Nucleus accumbens (tissue), 56 donors: ENCODE results near the gene HLCS.

Experiments used
- DNase-seq, 56 donors: peaks; one replicate each; lab custom pipeline; 2025; lab: John Stamatoyannopoulos, UW

The HLCS gene

DNA sequence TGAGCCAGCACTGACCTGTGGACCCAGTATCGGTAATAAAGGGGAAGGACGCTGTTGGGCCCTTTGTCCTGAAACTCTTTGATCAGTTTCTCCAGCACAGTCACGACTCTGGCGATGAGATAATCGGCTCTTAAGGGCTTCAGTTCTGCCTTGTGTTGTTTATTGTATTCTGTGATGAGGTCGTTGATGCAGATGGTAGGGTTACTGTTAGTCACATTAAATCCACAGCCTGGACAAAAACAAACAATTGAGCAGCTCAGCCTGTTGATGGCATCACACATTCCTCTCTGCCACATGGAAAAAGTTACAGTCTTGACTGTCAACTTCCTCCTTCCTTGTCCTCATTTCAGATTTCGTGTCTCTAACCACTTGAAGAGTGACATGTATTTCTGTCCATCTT, 209.9 kb downstream of the HLCS start:
- DNase-seq: peak in 21 of 56 donors; percentile 7 to 49 (median 18)

DNA sequence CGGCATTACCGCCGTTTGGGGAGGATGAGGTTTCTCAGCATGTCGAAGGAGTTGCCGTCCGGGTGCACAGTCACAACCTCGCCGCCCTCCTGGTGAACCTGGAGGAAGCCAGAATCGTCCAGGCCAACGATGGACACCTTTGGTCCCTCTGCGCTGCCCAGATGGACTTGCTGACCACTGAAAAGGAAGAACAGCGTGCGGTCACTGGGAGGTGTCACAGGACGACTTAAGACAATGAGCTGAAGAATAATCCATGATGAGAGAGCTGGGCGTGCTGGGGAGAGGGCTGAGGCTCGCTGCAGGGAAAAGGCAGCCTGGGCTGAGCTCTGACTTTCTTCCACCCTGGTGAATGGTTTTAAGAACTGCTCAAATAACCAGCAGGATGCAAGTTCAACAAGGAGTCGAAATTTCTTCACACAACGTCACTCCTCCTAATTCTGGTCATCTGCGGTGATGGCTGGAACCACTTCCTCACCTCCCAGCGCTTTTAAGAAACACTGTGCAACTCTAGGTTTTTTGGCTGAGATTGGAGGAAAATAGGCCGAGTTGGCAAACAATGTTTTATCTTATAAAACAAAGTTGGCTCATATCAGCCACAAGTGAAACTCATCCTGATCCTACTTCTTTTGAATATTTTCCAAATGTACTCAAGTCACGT, 212.1 kb downstream of the HLCS start:
- no peak for DNase-seq

DNA sequence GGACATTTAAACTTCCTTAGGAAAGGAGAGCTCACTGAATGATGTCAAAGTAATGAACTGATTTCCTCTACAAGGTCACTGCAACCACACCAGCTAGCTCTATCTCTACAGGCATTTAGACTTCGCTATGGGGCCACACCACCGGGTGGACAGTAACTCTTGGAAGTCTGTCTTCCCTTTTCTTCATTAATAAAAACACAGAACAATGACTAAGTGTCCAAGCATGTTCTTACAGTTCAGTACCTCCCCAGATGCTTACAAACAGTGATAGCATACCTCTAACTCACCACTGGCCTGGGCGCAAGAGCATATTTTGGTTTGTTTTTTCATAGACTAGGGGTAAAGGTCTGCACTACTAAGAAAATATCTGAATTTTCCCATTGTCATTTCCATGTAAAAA, 212.9 kb downstream of the HLCS start:
- DNase-seq: no peak

DNA sequence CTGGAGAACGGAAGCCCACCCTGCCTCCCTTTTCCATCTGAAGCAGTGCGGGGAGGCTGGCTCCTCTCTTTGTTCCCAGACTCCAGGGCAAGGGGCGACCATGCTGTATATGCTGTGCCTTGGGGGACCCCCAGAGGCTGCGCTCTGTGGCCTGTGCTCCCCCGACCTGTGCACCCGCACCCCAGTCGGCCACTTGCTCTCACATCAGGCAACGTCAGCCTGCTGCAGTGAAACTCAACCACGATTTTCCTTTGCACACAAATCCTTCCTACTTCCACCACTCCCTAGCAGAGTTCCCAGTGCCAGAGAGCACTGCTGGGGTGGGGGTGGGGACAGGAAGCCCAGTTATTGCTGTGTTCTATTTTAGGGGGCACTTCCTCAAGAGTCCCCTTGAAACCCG, 215.1 kb downstream of the HLCS start:
- no peak for DNase-seq

DNA sequence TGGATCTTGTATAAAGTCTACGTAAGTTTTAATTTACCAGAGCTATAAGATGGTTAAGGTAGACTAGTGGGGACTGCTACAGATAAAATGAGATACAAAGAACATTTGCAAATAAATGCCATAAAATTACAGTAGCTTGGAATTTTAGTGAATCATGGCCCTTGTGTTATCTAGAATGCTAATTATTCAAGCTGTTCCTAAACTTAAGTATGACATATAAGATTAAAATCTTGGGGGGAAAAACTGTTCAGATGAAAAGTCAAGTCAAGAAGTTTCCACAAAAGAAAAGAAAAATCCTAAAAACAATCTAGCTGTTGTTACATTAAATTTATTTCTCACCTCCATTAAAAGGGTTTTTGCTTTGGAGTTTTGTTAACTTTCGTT, 215.9 kb downstream of the HLCS start:
- DNase-seq: no peak

DNA sequence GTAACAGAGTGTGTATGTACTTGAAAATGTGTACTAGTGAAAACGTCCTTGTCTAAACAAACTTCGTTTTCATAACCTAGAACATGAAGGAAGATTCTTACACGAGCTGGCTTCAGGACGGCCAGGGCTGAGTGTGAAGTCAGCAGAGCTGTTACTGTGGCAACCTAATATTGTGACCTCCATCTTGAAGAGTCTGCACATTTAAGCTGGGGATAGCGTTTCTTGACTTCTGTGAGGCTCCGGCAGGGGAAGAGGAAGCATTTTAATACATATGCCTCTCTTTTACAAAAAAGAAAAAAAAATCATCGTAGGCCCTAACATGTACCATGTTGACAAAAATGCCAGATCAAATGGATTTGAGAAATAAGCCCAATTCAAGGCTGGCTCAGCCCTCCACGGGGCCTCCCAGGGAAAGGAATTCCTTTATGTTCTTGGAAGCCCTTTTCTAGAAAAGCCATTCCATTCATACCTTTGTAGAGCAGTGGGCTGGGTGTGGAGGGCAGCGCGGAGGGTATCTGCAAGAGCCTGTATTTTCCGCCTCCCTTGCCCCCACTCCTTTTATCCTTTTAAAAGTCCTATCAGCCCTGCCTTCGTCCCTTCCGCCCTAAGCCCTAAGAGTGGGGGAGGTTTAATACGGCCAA, 216.4 kb downstream of the HLCS start:
- no peak for DNase-seq

DNA sequence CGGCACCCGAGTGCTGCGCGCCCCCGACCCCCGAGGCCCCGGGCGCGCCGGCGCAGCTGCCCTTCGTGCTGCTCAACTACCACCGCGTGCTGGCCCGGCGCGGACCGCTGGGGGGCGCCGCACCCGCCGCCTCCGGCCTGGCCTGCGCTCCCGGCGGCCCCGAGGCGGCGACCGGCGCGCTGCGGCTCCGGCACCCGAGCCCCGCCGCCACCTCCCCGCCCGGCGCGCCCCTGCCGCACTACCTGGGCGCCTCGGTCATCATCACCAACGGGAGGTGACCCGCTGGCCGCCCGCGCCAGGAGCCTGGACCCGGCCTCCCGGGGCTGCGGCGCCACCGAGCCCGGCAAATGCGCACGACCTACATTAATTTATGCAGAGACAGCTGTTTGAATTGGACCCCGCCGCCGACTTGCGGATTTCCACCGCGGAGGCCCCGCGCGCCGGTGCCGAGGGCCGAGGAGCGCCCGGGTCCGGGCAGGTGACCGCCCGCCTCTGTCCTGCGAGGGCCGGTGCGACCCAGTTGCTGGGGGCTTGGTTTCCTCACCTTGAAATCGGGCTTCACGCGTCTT, 218.6 kb downstream of the HLCS start:
- peak in 43 of 56 donors; percentile 14 to 77 (median 39) for DNase-seq

DNA sequence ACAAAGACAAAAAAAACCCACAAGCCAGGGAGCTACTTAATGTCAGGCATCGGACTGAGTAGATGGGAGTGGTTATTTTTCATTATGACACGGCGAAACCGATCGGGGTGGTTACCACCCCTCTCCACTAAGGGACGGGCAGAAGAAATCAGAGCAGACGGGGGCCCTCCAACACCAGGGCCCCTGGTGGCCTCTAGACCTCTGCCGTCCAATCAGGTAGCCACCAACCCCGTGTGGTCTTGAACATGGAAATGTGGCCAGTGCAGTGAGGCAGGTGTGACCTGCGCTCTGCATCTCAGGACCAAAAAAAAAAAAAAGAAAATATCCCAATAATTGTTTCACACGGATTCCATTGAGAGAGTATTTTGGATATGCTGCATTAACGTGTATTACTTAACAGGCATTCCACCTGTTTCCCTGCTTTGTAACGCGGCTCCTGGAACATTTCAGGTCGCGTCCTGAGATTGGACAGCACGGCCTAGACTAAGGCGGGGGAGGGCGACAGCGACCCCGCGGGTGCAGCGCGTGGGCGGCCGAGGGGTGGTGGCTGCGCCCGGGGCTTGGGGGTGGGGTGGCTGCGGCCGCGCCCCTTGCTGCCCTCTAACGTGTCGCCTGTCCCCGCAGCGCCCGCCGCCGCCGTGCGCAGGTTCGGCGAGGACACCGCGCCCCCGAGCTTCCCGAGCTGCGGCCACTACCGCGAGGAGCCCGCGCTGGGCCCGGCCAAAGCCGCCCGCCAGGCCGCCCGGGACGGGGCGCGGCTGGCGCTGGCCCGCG, 219.2 kb downstream of the HLCS start:
- DNase-seq: peak in 6 of 56 donors; percentile 31 to 64 (median 42)

DNA sequence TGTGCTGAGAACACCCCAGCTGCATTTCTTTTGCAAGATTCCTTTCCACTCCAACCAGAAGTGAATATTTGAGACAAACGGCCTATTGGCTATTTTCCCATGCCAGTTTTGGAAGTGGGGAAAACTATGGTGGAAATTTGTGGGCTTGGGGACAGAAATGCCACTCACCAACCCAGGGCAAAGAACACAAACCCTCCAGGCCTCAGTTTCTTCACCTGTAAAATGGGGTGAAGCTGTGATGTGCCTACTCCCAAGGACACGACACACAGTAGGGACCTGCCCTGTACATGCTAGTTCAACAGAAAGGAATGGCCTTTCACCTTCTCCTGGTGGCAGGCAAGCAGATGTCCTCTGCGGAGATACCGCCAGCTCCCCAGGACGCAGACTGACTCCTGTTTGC, 221.0 kb downstream of the HLCS start:
- no peak for DNase-seq

DNA sequence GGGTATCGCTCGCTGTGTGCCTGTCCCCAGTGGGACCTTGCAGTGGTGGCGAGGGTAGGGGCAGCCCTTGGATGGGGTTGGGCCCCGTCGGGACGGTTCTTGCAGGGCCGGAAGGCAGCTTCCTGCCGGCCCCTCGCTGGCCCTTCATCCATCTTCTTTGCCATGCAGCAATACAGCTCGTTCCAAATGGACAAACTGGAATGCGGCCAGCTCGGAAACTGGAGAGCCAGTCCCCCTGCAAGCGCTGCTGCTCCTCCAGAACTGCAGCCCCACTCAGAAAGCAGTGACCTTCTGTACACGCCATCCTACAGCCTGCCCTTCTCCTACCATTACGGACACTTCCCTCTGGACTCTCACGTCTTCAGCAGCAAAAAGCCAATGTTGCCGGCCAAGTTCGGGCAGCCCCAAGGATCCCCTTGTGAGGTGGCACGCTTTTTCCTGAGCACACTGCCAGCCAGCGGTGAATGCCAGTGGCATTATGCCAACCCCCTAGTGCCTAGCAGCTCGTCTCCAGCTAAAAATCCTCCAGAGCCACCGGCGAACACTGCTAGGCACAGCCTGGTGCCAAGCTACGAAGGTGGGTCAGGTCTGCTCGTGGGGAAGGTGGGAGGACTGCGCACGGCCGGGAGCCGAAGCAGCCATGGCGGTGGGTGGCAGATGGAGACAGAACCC, 221.8 kb downstream of the HLCS start:
- DNase-seq: peak in 12 of 56 donors; percentile 9 to 67 (median 32)

DNA sequence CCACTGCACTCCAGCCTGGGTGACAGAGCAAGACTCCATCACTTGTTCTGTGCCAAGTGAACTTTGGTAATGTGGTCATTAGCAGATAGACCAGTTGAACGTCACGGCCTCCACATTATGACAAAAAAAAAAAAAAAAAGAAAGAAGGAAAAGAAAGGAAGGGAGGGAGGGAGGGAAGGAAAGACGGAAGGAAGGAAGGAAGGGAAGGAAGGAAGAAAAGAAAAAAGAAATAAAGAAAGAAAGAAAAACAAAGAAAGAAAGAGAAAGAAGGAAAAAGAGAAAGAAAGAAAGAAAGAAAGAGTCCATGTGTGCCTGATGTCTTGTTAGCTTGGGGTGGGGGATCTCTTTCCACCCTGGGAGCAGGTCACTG, 222.3 kb downstream of the HLCS start:
- DNase-seq: no peak

DNA sequence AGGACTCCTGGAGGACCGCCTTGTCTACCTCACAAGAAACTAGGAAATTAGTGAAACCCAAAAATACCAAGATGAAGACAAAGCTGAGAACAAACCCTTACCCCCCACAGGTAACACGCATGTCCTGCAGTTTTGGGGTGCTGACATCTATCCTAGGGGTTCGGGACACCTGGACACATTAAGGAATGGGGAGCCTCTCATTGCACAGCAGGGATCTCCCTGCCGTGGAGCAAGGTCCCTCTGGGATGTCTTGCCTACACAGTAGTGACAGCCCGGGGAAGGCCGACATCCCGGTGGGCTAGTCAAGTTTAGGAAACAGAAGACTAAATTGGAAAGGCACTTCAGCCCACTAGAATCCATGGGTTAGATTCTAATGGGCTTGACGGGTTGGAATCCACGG, 223.0 kb downstream of the HLCS start:
- no peak for DNase-seq

DNA sequence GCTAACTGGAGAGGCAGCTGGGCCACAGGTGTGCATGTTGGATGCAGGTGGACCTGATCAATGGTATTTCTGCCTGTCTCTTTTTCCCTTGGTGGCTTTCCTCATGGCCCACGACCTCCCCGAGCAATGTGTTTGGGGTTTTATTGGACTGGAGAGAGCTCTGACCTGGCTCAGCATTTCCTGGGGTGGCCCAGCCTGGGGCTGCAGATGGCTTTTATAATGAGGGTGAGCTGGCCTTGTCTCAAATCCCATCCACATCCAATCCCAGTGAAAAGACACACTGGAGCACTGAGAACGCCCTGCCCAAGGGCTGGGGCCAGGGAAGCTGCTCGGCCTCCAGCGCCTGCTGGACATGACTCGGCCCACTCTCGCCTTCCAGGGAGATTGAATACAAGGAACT, 223.5 kb downstream of the HLCS start:
- no peak for DNase-seq

DNA sequence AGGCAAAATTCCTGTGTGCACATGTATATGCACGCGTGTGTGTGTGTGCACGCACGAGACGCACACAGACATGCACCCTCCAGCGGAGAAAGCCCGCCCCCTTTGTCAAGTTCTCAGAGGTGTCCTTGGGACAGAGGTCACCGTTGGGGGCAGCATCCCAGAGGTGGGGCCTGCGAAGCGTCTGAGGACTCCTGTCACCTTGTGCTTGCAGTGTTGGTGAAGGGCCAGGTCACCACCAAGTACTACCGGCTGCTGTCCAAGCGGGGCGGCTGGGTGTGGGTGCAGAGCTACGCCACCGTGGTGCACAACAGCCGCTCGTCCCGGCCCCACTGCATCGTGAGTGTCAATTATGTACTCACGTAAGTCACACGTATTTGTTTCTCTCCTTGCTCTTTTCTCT, 225.0 kb downstream of the HLCS start:
- DNase-seq: no peak

DNA sequence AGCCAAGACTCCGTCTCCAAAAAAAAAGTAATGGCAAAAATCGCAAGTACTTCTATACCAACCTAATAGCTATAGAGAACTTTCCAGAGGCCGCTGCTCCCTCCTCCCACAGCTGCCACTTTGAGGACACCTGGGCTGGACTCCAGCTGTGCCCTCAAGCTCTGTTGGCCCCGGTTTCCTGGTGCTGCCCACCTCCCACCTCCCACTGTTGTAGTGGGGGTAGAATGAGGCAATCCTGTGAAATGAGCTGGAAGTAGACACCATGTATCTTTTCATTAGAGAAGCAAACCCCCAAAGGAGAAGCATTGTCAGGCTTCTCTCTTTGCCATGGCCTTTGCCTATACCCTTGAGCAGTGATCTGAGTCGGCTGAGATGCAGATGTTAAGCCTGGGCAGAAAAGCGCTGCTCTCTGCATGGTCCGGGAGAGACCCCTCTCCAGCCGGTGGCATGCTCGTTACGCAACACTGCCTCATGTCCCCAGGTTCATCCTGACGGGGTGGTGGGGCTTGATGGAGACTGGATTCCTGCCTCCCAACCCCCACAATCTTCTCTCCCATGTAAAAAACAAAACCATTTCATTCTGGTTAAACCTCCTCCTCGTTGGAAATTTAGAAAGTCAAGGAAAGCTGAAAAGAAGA, 227.9 kb downstream of the HLCS start:
- no peak for DNase-seq

DNA sequence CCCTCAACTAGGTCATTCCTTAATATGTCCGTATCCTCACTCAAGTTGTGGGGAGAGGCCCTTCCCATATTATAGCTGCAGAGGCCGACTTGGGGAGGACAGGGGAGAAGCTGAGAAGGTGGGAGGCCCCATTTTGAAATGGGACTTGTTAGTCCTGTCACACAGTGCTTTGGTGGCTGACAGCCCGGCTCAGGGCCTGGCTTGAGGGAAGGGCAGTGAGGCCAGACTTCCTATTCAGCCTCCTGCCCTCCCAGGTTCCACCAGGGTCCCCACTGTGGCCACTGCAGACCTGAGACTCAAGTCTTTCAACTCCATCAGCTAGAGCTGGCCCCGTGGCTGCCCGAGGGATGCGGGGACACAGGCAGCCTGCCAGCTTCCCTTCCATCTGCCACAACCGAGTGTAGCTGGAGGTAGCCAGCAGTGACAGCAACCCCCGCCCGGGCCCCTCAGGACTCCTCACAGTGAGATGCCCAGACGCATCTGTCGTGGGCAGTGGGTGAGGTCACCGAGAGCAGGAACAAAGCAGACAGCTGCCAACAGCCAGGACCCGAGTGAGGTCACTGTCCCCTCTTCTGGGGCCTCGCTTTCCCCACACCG, 230.6 kb downstream of the HLCS start:
- peak in 1 of 56 donors; percentile 12 for DNase-seq

DNA sequence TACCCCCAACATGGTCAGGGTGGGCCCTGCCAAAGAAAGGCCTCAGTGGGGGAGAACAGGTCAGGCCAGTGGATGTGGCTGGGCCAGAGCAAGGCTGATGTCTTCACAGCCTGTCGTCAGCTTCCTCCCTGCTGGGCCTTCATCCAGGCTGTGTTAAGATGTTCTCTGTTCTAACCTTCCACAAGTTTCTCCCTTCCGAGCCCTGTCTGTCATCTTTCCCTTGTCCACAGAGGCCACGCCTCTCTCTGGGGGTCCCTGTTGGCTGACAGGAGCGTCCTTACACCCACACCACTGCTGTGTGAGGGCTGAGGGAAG, 231.3 kb downstream of the HLCS start:
- DNase-seq: no peak

DNA sequence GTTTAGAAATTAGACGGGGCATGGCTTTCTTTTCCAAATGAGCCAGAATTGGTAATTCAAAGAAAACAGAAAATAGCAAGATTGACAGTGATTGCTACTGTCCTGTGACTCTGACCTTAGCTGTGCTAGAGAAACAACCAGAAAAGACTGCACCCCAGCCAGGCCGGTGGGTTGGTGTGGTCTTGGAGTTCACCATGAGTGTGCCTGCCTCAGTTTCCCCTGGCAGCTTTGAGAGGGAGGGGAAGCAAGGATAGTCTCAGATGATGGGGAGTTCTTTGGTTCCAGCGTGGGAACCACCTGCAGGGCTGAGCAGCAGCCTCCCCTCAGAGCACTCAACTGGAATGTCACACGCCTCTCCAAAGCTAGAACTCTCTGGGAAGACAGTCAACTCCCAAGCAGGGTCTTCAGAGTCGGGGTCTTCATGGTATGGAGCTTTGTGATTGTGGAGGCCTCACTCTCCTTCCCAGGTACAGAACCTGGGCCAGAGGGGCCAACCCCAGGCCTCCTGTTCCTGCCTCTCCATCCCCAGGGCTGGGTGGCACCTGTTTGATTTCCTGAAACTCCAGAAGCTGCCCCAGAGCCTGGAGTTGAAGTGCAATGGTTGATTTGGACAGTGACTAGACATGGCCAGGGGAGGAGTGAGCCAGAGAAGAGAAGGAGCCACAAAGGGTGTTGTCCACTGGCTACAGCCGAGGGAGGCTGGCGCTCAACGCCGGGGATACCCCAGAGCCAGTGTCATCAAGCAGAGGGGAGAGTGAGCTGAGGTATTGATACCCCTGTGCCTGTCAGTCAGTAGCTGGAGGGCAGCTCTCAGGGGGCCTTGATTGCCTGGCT, 231.9 kb downstream of the HLCS start:
- DNase-seq: no peak

DNA sequence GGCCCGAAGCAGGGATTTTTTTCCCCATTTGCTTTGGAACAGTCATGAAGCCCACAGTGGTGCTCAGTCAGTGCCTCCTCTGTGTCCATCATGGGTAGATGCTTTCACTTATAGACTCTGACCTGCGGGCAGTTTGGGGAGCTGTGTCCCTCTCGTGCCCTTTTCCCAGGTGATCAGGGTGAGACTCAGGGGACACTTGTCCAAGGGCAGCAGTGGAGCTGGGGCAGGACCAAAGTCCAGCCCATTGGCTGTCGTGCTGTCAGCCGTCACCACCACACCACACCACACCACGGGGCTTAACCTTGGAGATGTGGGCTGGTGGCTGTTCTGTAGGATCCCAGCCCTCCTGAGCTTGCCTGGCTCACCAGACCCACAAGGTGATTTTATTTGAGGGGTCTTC, 232.6 kb downstream of the HLCS start:
- no peak for DNase-seq
